ENCODE results near the gene NOLC1.
"Not testable (repeated sequence)": the region's sequence is repeated elsewhere in the genome, so short reads cannot be mapped to it uniquely, and the experiment has no call there.

The NOLC1 gene

DNA sequence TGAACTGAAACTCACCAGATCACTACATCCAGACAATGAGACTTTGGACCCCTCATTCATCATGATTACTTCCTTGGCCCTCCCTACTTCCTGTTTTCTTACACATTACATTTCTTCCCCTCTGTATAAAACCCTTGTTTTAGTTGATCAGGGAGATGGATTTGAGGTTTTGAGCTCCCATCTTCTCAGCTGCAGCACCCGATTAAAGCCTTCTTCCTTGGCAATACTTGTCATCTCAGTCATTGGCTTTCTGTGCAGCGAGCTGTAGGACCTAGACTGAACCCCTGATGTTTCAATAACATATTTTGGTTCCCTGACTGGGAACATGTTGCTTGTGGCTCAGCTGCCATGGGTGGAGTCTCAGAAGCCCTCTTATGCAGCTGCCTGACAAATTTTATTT lies 33.1 kb downstream of the NOLC1 start:
- no peak overlapping the region for H3K27ac ChIP-seq
- TF ChIP-seq, protein P1, sequence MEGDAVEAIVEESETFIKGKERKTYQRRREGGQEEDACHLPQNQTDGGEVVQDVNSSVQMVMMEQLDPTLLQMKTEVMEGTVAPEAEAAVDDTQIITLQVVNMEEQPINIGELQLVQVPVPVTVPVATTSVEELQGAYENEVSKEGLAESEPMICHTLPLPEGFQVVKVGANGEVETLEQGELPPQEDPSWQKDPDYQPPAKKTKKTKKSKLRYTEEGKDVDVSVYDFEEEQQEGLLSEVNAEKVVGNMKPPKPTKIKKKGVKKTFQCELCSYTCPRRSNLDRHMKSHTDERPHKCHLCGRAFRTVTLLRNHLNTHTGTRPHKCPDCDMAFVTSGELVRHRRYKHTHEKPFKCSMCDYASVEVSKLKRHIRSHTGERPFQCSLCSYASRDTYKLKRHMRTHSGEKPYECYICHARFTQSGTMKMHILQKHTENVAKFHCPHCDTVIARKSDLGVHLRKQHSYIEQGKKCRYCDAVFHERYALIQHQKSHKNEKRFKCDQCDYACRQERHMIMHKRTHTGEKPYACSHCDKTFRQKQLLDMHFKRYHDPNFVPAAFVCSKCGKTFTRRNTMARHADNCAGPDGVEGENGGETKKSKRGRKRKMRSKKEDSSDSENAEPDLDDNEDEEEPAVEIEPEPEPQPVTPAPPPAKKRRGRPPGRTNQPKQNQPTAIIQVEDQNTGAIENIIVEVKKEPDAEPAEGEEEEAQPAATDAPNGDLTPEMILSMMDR (conservative IDR thresholded peaks at IDR 0.05), result no peak

DNA sequence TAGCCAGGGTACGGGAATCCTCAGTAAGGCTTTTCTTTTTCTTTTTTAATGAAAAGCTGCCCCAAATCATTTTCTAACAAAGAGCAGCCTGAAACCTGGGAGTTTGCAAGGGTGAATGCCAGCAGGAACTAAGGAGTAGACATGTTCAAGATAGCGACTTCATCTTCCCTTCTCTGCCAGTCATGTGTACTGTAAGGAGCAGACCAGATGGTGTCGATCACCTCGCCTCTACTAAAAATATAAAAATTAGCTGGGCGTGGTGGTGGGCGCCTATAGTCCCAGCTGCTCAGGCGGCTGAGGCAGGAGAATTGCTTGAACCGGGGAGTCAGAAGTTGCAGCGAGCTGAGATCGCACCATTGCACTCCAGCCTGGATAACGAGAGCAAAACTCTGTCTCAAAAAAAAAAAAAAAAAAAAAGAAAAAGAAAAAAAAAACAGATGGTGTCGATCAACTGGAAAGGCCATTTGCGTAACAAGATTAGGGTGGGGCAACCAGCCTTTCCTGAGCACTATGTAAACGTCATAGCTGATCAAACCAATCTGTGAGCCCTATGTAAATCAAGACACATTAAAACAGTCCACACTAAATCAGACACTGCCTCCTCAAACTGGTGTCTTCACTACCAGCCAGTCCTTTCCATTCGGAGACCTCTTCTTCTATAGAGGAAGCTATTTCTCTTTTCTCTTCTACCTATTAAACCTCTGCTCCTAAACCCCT lies 33.8 kb downstream of the NOLC1 start:
- no peak overlapping the region for H3K27ac ChIP-seq
- TF ChIP-seq, protein P1 (conservative IDR thresholded peaks at IDR 0.05), result no peak

- TF ChIP-seq, protein P1 (conservative IDR thresholded peaks at IDR 0.05), result no peak
- H3K27ac ChIP-seq, result no peak overlapping the region
Measured at GRCh38 chr10:102188298-102188940, 36.2 kb downstream of the NOLC1 start.

DNA sequence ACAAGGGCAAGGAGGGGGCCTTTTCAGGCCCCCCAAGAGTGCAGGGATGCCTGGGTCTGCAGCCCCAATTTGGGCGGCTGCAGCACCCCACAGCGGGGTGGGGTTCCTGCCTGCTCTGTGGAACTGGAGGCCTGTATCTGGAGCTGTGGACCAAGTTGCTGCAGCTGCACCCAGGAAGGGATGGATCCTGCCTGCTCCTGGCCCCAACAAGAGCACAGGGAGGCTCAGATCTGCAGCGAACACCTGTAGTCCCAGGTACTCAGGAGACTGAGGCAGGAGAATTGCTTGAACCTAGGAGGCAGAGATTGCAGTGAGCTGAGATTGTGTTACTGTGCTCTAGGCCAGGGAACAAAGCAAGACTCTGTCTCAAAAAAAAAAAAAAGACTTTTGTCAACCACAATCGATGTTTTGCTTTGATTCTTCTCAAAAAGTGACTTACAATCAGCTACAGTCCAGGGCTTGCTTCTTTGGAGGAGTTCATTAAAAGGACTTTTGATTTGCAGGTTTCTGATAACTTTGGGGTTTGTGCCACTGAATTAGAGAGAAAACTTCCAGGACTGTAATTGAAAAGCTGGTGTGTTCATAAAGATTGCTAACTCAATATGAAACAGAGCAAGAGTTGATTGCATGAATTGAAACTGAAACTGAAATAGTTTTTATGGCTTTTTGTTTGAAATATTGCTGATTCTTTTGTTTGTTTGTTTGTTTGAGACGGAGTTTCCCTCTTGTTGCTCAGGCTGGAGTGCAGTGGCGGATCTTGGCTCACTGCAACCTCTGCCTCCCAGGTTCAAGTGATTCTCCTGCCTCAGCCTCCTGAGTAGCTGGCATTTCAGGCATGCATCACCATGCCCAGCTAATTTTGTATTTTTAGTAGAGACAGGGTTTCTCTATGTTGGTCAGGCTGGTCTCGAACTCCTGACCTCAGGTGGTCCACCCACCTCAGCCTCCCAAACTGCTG lies 37.0 kb downstream of the NOLC1 start:
- not testable (repeated sequence) for H3K27ac ChIP-seq

DNA sequence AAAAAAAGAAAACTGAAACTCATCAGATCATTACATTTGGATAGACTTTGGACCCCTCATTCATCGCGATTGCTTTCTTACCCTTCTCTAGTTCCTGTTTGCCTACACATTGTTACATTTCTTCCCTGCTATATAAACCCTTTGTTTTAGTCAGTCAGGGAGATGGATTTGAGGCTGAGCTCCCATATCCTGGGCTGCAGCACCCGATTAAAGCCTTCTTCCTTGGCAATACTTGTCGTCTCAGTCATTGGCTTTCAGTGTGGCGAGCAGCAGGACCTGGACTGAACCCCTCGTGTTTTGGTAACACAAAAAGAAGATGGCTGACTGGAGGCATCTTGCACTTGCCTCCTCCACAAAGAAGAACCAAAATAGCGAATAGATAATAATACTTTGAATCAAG lies 39.8 kb downstream of the NOLC1 start:
- TF ChIP-seq, protein P1 (conservative IDR thresholded peaks at IDR 0.05), result no peak
- no peak overlapping the region for H3K27ac ChIP-seq

DNA sequence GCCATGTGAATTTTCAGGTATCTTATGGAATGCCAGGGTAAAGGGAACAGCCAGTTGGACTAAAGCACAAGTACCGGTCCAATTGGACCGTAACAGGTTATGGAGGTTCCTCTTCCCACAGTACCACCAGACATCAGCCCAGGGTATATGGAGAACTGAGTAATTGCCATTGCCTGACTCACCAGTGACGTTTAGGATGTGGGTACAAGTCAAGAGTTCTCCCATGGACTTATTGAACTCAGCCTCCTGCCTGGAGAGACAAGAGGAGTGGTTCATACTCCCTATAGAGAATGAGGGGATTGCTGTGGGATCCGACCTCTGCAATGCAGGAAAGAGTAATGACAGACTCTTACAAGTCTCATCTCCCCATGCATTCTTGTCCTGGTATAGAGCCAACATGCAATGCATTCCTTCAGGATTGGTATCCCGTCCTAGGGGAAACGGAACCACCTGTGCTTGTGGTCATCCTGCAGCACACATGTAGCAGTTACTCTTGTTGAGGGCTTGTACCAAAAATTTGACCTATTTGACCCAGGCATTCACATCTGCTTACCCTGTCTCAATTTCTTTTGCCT lies 43.2 kb downstream of the NOLC1 start:
- TF ChIP-seq, protein P1 (conservative IDR thresholded peaks at IDR 0.05), result no peak
- no peak overlapping the region for H3K27ac ChIP-seq

- no peak overlapping the region for H3K27ac ChIP-seq
- TF ChIP-seq, protein P1 (conservative IDR thresholded peaks at IDR 0.05), result no peak
Measured at GRCh38 chr10:102196893-102197292, 44.7 kb downstream of the NOLC1 start.
